ENCODE results near the gene FARP2.
"Not testable (repeated sequence)": the region's sequence is repeated elsewhere in the genome, so short reads cannot be mapped to it uniquely, and the experiment has no call there.

The FARP2 gene

DNA sequence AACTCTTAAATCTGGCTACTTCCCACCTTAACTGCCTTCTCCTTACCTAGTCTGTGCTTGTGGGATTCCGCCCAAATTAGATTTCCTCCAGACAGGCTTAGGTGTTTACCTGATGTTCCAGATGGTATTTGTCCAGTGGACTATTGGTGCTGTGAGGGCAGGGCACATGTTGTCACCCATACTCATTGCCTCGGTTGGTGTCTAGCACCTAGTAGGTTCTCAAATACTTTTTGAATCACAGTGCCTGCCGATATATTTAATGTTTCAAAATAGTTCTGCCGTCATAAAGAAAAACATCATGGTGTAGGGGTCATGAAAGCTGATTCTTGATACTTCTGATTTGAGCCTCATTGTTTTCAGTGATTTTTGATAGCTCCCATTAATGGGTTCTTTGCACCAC is 39.3 kb upstream of the FARP2 start:
- Mint-ChIP-seq H3K27me3 (no peaks in the 10 kb centered on the region), H3K27ac (peak overlapping the region; percentile 99), H3K4me3 (peak overlapping the region; percentile 98), H3K36me3 (ENCODE audit: low read depth) (peaks cover 45% of the 10 kb centered on the region), H3K4me1 (ENCODE audit: low read depth) (peaks cover 77% of the 10 kb centered on the region), H3K9me3 (no peaks in the 10 kb centered on the region)

DNA sequence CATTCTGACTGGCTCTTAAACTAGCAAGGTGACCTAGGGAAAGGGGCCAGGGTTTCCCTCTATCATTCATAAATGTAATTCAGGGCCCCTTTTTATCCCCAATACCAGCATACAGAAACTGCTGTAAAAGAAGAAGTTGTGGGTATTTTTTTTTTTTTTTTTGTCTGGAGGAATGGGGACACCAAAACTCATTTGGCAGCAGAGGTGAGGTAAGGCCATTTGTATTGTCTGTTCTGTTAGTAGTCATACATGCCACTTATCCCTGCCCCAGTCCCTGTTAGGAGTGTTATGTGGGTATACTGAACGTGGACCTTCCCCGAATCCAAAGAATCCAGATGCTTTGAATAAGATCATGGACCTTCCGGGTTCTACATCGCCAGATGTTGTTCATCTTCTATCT is 38.7 kb upstream of the FARP2 start:
- H3K27me3 Mint-ChIP-seq, result no peaks in the 10 kb centered on the region
- H3K36me3 Mint-ChIP-seq (ENCODE audit: low read depth), result peaks cover 47% of the 10 kb centered on the region
- peaks cover 74% of the 10 kb centered on the region for H3K4me1 Mint-ChIP-seq (ENCODE audit: low read depth)
- H3K9me3 Mint-ChIP-seq, result no peaks in the 10 kb centered on the region
- peak overlapping the region; percentile 29 for H3K27ac Mint-ChIP-seq
- H3K4me3 Mint-ChIP-seq, result peak overlapping the region; percentile 98

DNA sequence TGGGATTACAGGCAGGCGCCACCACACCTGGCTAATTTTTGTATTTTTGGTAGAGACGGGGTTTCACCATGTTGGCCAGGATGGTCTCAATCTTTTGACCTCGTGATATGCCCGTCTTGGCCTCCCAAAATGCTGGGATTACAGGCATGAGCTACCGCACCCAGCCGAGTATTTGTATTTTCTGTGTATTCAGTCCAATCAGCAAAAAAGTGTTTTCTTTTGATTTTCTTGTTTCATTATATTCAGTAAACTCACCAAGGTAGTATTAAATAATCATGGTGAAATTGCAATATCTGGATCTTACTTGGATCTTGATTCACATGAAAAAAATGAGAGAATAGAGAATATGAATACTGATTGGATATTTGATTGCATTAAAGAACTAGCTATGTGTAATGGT is 37.3 kb upstream of the FARP2 start:
- peaks cover 69% of the 10 kb centered on the region for H3K4me1 Mint-ChIP-seq (ENCODE audit: low read depth)
- H3K27ac Mint-ChIP-seq, H3K9me3 Mint-ChIP-seq, H3K27me3 Mint-ChIP-seq: not testable (repeated sequence)
- peak overlapping the region; percentile 98 for H3K4me3 Mint-ChIP-seq
- peaks cover 55% of the 10 kb centered on the region for H3K36me3 Mint-ChIP-seq (ENCODE audit: low read depth)

DNA sequence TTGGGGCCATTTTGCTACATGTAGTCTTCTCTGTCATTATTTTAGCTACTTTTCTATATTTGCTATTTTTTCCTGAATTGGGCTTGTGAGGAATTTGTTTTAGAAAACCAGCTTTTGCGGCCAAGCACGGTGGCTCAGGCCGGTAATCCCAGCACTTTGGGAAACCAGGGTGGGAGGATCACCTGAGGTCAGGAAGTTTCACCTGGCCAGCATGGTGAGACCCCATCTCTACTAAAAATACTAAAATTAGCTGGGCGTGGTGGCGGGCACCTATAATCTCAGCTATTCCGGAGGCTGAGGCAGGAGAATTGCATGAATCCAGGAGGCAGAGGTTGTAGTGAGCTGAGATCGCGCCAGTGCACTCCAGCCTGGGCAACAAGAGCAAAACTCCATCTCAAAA is 35.7 kb upstream of the FARP2 start:
- Mint-ChIP-seq H3K27ac (peak overlapping the region; percentile 65), H3K9me3 (no peaks in the 10 kb centered on the region), H3K4me3 (peak overlapping the region; percentile 12), H3K27me3 (no peaks in the 10 kb centered on the region), H3K36me3 (ENCODE audit: low read depth) (peaks cover 63% of the 10 kb centered on the region), H3K4me1 (ENCODE audit: low read depth) (peaks cover 75% of the 10 kb centered on the region)

DNA sequence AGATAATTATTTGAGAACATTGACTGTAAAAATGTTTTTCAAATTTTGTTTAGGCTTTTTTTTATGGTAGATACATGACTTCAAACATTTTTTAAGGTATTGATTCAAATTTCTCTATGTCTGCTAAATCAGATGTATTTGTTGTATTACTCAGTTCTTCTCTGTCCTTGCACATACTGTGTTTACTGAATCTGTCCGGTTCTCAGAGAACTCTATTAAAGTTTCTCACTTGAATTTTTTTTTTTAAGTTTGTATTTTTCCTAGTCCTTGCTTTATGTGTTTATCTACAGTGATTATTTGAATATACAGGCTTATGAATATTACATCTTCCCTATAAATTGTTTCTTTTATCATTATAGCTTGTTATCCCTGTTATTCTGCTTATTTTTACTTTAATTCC is 35.1 kb upstream of the FARP2 start:
- Mint-ChIP-seq H3K27ac (peak overlapping the region; percentile 3), H3K27me3 (no peaks in the 10 kb centered on the region), H3K36me3 (ENCODE audit: low read depth) (peaks cover 66% of the 10 kb centered on the region), H3K4me1 (ENCODE audit: low read depth) (peaks cover 75% of the 10 kb centered on the region), H3K9me3 (no peaks in the 10 kb centered on the region), H3K4me3 (no peak overlapping the region)

DNA sequence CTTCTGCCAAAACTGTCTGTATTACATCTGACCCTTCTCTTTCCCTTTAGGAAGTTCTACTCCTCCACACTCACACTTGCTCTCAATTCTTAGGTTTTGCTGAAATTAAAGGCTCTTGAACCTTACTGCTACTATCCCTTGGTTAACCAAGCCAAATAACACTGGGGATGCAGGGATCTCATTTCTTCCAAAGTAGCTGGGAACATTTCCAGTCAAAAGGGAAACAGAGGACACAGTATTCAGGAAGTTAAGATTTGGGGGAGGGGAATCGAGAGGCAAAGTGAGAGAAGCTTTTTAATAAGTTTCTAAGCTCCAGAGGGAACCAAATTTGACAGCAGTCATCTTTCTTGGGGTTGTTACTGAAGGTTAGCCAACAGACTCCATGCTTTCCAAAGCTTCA is 34.2 kb upstream of the FARP2 start:
- Mint-ChIP-seq H3K27ac (no peak overlapping the region), H3K9me3 (no peaks in the 10 kb centered on the region), H3K27me3 (no peaks in the 10 kb centered on the region), H3K4me1 (ENCODE audit: low read depth) (peaks cover 72% of the 10 kb centered on the region), H3K4me3 (no peak overlapping the region), H3K36me3 (ENCODE audit: low read depth) (peaks cover 68% of the 10 kb centered on the region)

DNA sequence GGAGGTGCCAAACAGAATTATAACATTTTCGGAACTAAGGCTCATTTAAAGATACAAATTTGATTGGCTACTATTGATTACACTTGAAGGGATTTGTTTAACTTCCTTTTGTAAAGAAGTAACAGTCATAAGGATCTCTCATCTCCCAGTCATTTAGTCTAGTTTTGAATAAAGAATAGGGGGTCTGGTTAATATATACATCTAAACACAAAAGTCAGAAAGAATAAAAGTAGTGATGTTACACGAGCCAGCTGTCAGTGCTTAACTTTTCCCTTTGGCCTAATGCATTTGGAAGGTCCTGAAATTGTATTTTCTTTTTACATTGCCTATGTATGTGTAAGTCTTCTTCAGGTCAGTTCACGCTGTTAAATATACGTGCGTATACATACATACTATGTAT is 32.3 kb upstream of the FARP2 start:
- Mint-ChIP-seq H3K27me3 (no peaks in the 10 kb centered on the region), H3K4me1 (ENCODE audit: low read depth) (peaks cover 54% of the 10 kb centered on the region), H3K36me3 (ENCODE audit: low read depth) (peaks cover 64% of the 10 kb centered on the region), H3K9me3 (no peaks in the 10 kb centered on the region), H3K4me3 (no peak overlapping the region), H3K27ac (no peak overlapping the region)

DNA sequence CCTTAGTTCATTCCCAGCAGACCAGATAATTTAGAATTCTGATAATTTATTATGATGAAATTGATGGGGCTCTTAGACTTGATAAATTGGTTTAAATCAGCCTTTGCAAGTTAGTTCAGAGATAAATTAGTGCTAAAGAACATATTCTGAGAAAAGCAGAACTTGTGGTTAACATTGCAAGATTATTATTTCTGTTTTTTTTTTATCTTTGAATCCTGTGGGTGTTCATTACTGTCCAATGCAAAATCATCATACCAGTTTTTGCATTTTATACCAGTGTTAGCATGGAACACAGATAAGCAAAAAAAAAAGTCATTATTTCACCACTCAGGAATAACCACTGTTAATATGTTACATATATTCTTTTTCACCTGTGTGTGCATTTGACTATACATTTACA is 31.3 kb upstream of the FARP2 start:
- Mint-ChIP-seq H3K36me3 (ENCODE audit: low read depth) (peaks cover 67% of the 10 kb centered on the region), H3K4me1 (ENCODE audit: low read depth) (peaks cover 45% of the 10 kb centered on the region), H3K4me3 (no peak overlapping the region), H3K27ac (no peak overlapping the region), H3K9me3 (no peaks in the 10 kb centered on the region), H3K27me3 (no peaks in the 10 kb centered on the region)

DNA sequence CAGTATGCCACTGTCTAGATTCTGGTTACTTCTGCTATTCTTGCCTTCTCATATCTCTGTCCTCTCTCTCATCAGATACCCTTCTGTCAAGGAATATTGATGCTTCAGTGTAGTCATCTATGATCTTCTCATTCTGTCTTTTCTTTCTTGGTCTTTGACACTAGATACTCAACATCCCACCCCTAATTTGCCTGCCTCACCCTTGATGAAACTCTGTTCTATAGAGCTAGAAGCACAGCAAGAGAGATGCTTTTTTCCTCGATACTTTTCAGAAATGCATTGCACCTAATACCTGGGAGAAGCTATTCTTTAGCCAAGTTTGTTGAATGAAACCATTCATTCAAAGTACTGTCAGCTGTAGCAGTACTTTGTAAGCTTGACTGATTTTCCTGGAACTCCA is 30.8 kb upstream of the FARP2 start:
- peaks cover 41% of the 10 kb centered on the region for H3K4me1 Mint-ChIP-seq (ENCODE audit: low read depth)
- H3K27ac Mint-ChIP-seq, result no peak overlapping the region
- no peaks in the 10 kb centered on the region for H3K27me3 Mint-ChIP-seq
- no peak overlapping the region for H3K4me3 Mint-ChIP-seq
- peaks cover 67% of the 10 kb centered on the region for H3K36me3 Mint-ChIP-seq (ENCODE audit: low read depth)
- H3K9me3 Mint-ChIP-seq, result no peaks in the 10 kb centered on the region

DNA sequence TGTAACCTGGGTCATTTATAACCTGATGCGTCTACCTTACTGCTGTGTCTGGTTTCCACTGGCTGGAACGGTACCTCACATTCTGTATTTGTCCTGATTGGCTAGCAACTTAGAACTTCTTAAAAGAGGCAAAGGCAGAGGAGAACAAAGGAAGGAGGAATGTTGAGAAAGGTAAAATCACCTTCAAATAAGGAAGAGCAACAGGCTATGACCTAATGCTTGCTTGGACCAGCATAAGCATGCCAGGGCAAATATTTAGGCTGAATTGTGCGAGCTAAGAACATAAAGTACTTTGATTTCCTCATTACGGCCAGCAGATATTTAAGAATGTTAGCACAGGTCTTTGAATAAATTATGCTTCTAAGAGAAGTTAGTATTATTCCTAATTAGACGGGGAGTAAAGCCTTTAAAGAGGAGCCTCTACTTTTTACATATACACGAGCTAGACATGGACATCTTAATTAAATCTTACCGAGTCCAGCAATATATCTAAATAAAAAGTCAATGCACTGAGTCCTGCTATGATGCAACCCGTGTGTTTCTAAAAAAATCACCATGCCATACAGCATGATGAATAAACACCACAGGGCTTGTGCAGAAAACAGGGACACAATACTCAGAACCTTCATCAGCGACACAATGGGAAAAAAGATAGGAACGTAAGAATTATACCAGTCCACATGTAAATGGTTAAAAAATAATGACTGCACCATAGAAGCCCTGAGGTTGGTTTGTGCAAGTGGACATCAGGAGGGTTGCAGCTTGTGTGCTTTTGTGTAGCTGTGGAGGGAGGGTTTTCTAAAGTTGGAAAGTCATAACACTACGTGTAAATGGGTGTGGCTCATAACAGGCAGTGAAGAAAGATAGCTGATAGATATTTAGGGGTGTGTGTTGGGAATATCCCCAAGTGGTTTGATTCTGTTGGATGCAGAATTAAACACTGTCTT is 26.1 kb upstream of the FARP2 start:
- H3K27ac Mint-ChIP-seq, result no peak overlapping the region
- H3K36me3 Mint-ChIP-seq (ENCODE audit: low read depth), result peaks cover 75% of the 10 kb centered on the region

DNA sequence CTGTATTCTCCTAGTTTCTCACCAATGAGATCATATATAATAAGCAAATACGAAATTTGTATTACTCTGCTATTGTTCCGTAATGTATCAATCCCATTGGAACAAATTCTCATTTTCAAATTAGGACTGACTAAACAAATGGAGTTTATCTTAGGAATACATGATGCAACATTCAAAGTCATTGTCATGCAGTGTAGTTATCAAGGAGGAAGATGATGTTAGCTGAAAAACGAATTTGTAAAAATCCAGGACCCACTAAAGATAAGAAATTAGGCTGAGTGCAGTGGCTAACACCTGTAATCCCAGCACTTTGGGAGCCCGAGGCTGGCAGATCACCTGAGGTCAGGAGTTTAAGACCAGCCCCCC is 25.5 kb upstream of the FARP2 start:
- H3K27me3 Mint-ChIP-seq, result no peaks in the 10 kb centered on the region
- H3K9me3 Mint-ChIP-seq, result no peaks in the 10 kb centered on the region
- peaks cover 77% of the 10 kb centered on the region for H3K36me3 Mint-ChIP-seq (ENCODE audit: low read depth)
- no peak overlapping the region for H3K27ac Mint-ChIP-seq
- no peak overlapping the region for H3K4me3 Mint-ChIP-seq
- H3K4me1 Mint-ChIP-seq (ENCODE audit: low read depth), result peaks cover under 1% of the 10 kb centered on the region

More for the DNA sequence above, 26.1 kb upstream of the FARP2 start:
- H3K4me1 Mint-ChIP-seq (ENCODE audit: low read depth), result peaks cover 4% of the 10 kb centered on the region
- no peaks in the 10 kb centered on the region for H3K27me3 Mint-ChIP-seq
- H3K9me3 Mint-ChIP-seq, result no peaks in the 10 kb centered on the region
- no peak overlapping the region for H3K4me3 Mint-ChIP-seq

DNA sequence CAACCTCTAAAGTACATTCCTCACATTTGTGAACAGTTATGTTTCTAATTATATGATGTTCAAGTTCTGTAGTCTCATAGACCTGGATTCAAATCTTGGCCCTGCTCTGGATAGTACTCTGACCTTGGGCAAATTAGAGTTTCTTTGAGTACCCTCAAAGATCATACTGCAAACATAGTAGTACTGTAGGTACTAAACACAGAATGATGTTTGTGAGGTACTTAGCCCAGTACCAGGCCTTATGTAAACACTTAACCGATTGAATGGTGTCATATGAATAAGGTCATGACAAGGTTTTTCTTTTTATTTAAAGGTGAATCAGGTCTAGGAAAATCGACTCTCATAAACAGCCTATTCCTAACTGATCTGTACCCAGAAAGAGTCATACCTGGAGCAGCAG is 21.3 kb upstream of the FARP2 start:
- H3K4me3 Mint-ChIP-seq, result no peak overlapping the region
- H3K27ac Mint-ChIP-seq, result no peak overlapping the region
- H3K27me3 Mint-ChIP-seq, result no peaks in the 10 kb centered on the region
- H3K36me3 Mint-ChIP-seq (ENCODE audit: low read depth), result peaks cover 69% of the 10 kb centered on the region
- H3K9me3 Mint-ChIP-seq, result no peaks in the 10 kb centered on the region
- H3K4me1 Mint-ChIP-seq (ENCODE audit: low read depth), result peaks cover 14% of the 10 kb centered on the region

DNA sequence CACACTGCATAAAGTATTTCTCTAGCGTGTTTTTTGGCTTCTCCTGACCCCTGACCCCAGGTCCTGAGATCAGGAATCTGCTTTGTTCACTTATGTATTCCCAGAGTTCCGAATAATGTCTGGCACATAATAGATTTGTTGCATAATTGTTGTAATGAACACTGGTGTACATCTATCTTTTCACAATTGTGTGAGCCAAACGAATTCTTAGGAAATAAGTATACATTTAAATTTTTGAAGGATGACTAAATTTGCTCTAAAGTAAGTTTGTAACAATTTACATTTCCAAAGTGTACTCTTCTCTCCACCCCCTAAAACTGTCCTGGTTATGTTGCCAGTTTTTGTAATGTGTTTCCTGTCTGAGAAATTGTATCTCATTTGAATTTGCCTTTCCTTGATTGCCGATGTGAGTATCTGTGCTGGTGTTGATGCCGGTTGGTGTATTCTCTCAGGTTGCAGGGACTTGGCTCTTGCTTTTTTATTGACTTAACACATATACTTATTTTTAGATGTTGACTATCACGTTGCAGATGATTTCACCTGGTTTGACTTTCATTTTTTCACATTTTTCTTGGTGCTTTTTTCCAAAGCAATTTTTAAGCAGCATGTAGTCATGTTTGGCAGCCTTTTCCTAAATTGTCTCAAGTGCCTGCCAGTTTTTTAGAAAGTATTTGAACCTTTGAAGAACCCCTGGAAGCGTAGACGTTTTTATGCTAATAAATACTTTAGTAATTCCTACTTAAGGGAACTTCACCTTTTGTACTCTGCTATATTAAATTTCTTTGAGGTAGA is 16.1 kb upstream of the FARP2 start:
- H3K27ac Mint-ChIP-seq, result no peak overlapping the region
- peaks cover 77% of the 10 kb centered on the region for H3K36me3 Mint-ChIP-seq (ENCODE audit: low read depth)
- no peak overlapping the region for H3K4me3 Mint-ChIP-seq
- no peaks in the 10 kb centered on the region for H3K27me3 Mint-ChIP-seq
- peaks cover 24% of the 10 kb centered on the region for H3K4me1 Mint-ChIP-seq (ENCODE audit: low read depth)
- no peaks in the 10 kb centered on the region for H3K9me3 Mint-ChIP-seq

DNA sequence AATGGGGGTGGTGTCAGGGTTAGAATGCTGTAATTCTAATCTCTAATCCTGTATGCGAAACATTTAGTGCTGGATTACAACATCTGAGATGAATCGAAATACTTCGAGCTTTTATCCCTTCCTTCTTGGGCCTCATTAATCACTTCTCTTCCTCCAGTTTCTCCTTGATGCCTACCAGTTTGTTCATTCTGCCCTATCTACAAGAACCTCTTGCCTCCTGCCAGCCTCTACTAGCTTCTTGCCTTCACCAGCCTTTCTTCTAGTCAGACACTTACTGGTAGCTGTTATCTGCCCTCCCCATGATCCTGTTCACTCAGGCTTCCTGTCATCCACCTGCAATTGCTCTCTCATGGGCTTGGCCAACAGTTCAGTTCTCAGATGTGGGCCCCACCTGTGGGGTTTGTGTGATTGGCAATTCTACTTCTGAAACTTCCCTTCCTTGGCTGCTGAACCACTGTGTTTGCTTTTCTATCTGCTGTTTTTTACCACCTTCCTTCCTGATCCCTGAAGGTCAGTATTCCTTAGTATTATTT is 15.4 kb upstream of the FARP2 start:
- Mint-ChIP-seq H3K4me1 (ENCODE audit: low read depth) (peaks cover 23% of the 10 kb centered on the region), H3K27ac (no peak overlapping the region), H3K4me3 (no peak overlapping the region), H3K27me3 (no peaks in the 10 kb centered on the region), H3K36me3 (ENCODE audit: low read depth) (peaks cover 77% of the 10 kb centered on the region), H3K9me3 (no peaks in the 10 kb centered on the region)

Measured in stimulated activated naive CD8-positive, alpha-beta T cell treated with anti-CD3 and anti-CD28 coated beads, Interleukin-15, Interleukin-2, amounts not matched to agents 100 ng/mL and 50 ng/mL, for 24 hours (primary cell).